DLD1 (cell line): ENCODE results near the gene SPATS2.

Experiments
- in situ Hi-C: cut with HindIII; loops from 2 replicates; pipeline ENCODE4 v1.10.0; 2017; ENCODE audit warnings: low sequenced_read_pairs

SPATS2 gene

GRCh38 chr12:49461221-49461620 is 94.0 kb downstream of the SPATS2 start:
- in situ Hi-C loops, result no loop called here

GRCh38 chr12:49462083-49462744 is 95.0 kb downstream of the SPATS2 start:
- in situ Hi-C loops, result no loop called here

GRCh38 chr12:49465132-49465531 is 97.9 kb downstream of the SPATS2 start:
- in situ Hi-C loops, result no loop called here

- in situ Hi-C loops, result no loop called here
These were observed 103.7 kb downstream of the SPATS2 start for GRCh38 chr12:49470986-49471385.

- in situ Hi-C loops, result no loop called here
These were observed 104.3 kb downstream of the SPATS2 start for GRCh38 chr12:49471557-49471956.

GRCh38 chr12:49476091-49476490 is 108.8 kb downstream of the SPATS2 start:
- in situ Hi-C loops, result no loop called here

- in situ Hi-C loops, result no loop called here
These were observed 111.8 kb downstream of the SPATS2 start for GRCh38 chr12:49478949-49479664.

- in situ Hi-C loops, result loop anchor here (5.0 kb wide), 1 partner anchor 35 kb away; no protein-coding TSS in a partner anchor
These were observed 115.1 kb downstream of the SPATS2 start for GRCh38 chr12:49482095-49483051.

GRCh38 chr12:49483619-49484018 is 116.4 kb downstream of the SPATS2 start:
- in situ Hi-C loops, result loop anchor here (5.0 kb wide), 1 partner anchor 34 kb away; no protein-coding TSS in a partner anchor

- in situ Hi-C loops, result no loop called here
These were observed 120.3 kb downstream of the SPATS2 start for GRCh38 chr12:49487605-49488004.

- in situ Hi-C loops, result no loop called here
These were observed 121.9 kb downstream of the SPATS2 start for GRCh38 chr12:49489154-49489553.

GRCh38 chr12:49489720-49490119 is 122.5 kb downstream of the SPATS2 start:
- in situ Hi-C loops, result no loop called here

- in situ Hi-C loops, result no loop called here
These were observed 124.6 kb downstream of the SPATS2 start for GRCh38 chr12:49491823-49492222.

- in situ Hi-C loops, result no loop called here
These were observed 126.6 kb downstream of the SPATS2 start for GRCh38 chr12:49493900-49494299.

GRCh38 chr12:49496417-49497360 is 129.4 kb downstream of the SPATS2 start:
- in situ Hi-C loops, result no loop called here

GRCh38 chr12:49501895-49502294 is 134.6 kb downstream of the SPATS2 start:
- in situ Hi-C loops, result no loop called here

- in situ Hi-C loops, result no loop called here
These were observed 135.3 kb downstream of the SPATS2 start for GRCh38 chr12:49502590-49502989.

- in situ Hi-C loops, result no loop called here
These were observed 136.5 kb downstream of the SPATS2 start for GRCh38 chr12:49503674-49504180.

- in situ Hi-C loops, result no loop called here
These were observed 138.4 kb downstream of the SPATS2 start for GRCh38 chr12:49505672-49506071.

GRCh38 chr12:49507139-49507538 is 139.9 kb downstream of the SPATS2 start:
- in situ Hi-C loops, result no loop called here
